GM18867 (cell line): ENCODE results near the gene ZCCHC7.
"Not testable (repeated sequence)": the region's sequence is repeated elsewhere in the genome, so short reads cannot be mapped to it uniquely, and the experiment has no call there.

Experiments used
- ATAC-seq: cut with Tn5 transposase; IDR thresholded peaks from one replicate; pipeline ENCODE4 v1.9.1; 2021; ENCODE audit warnings: mild to moderate bottlenecking, moderate library complexity; ENCODE audit not compliant: unreplicated experiment

Gene ZCCHC7

DNA sequence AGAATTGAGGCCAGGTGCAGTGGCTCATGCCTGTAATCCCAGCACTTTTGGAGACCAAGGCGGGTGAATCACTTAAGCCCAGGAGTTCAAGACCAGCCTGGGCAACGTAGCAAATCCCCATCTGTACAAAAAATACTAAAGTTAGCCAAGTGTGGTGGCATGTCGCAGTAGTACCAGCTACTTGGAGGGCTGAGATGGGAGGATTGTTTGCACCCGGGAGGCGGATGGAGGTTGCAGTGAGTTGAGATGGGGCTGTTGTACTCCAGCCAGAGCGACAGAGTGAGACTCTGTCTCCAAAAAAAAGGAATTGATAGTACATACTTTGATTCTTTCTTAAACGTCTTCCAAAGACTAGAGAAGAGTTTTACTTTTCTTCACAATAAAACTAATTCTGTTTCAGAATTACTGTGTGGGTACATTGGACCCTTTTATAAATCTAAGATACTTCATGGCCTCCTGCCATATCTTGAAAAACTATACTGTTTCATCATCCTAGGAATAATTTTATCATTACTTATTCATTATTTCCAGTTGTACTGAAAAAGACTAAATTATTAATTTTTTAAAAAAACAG, 170.1 kb downstream of the ZCCHC7 start:
- no peak for ATAC-seq

- no peak for ATAC-seq
Measured at GRCh38 chr9:37290940-37291485, 170.6 kb downstream of the ZCCHC7 start.

DNA sequence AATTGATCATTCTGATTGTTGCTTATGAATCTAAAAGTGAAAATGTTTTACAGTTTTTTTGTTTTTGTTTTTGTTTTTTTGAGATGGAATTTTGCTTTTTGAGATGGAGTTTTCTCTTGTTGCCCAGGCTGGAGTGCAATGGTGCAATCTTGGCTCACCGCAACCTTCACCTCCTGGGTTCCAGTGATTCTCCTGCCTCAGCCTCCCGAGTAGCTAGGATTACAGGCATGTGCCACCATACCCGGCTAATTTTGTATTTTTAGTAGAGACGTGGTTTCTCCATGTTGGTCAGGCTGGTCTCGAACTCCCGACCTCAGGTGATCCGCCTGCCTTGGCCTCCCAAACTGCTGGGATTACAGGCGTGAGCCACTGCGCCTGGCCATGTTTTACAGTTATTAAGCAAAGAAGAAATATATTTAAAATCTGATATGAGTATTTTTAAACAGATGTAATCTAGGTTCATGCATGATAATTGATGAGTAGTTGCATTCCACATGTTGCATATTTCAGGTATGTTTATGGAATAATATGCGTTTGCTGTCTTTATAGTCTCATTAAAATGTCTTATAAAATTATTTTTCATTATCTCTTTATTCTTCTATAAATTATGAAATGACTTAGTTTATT, 171.4 kb downstream of the ZCCHC7 start:
- not testable (repeated sequence) for ATAC-seq

DNA sequence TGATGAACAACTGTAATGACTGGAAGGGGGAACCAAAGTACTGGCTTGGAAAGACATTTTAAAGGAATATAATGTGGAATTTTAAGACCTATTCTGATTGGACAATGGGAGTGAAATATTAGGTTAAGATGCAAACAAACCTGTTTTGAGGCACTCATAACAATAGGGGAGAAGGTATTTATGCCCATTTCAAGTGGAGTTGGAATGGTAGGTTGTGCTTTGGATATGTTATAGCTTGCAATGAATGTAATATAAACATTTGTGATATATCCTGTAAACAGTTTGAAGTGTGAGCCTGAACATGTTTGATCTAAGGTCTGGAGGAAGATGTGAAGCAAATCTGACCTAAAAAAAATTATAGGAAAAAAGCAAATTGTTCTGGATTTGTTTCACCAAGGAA, 172.5 kb downstream of the ZCCHC7 start:
- no peak for ATAC-seq

DNA sequence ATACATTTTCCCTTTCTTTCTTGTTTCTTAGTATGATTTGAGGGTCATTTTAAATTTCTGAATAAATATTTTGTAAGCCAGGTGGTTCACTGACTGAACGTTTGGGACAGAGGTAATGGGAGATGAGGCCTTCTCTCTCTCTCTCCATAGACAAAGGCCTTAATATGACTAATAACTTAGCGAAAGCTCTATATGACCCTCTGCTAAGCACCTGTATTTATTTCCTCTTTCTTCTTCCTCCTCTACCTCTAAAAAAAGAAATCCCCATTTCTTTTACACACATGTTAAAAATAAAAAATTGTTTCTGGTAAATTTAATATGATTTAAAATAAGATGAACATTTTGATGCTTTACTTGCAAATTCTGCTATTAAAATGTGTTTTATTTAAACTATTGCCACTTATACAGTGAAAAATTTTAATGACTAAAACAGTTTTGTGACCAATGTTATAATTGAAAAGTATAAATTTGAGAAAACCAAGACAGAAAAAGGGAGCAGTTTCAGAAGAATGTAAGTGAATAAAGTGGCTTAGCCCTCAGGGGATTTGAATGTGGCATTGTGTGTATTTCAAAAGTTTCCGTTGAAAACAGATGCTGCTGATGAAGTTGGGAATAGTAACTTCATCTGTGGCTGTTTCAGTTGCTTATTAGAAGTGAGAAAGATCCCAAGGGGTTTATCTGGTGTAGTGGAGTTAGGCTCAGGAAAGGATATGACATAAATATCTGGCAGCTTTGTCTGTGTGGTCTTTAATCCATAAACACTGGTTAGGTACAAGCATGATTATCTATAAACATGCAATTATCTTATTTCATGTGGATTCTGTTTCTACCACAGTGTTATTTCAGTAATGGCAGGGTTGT, 173.5 kb downstream of the ZCCHC7 start:
- ATAC-seq, result peak; percentile 52

- no peak for ATAC-seq
Measured at GRCh38 chr9:37295178-37295577, 174.8 kb downstream of the ZCCHC7 start.

DNA sequence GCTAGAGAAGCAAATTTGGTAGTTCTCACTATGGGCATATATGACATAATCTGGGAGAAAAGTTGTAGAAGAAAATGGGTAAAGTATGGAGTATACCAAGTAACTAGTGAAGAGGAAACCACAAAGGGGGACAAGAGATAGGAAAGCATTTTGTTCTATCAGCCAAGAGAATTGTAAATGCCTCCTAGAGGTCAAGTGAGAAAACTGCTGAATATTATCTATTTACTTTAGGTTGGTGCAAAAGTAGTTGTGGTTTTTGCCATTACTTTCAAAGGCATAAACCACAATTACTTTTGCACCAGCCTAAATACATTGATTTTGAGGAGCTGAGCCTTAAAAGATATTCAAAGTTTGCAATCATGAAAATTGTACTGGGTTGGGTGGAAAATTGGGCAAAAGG, 175.4 kb downstream of the ZCCHC7 start:
- ATAC-seq, result no peak

- no peak for ATAC-seq
Measured at GRCh38 chr9:37297592-37297991, 177.2 kb downstream of the ZCCHC7 start.

DNA sequence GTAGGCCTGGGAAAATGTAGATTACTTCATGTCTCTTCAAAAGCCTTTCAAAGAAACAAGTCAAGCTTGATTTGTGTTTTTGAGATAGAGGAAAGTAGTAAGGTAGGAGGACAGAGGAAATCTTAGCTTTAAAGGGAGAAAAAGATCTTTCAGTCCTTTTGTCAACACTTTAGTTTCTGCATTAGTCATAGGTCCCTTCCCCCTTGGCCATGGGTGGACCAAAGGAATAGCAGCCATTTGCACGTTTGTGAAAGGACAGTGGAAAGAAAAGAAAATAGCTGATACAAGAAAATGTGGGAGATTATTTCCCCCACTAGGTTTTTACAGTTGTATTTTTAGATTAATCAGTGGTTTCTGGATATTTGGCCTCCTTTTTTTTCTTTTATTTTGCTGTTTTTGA, 180.2 kb downstream of the ZCCHC7 start:
- ATAC-seq, result no peak

DNA sequence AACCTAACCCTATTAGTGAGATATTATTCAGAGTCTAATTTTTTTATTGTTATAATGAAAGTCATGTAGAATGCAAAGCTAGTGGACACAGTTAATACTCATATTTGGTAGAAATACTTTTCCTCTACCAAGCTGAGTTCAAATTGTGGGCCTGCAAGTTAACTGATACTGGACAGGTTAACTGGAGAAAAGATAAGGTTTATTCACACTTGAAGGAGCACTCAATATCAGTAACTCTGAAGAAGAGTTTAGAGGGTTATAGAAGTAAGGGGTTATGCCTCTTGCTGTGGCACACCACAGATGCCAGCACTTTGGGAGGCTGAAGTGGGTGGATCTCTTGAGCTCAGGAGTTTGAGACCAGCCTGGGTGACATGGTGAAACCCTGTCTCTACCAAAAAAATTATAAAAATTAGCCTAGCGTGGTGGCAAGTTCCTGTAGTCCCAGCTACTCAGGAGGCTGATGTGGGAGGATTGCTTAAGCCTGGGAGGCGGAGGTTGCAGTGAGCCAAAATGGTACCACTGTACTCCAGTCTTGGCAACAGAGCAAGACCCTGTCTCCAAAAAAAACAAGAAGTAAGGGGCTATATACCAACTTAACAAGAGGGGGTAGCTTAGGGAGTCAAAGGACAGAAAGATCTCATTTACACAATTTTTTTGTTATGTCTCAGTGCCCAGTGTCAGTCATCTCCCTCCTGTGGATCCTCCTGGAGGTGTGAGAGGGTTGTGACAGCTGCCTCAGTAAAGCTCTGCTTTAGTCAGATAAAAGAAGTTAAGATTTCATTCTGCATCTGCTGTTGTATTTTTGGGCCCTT, 180.9 kb downstream of the ZCCHC7 start:
- no peak for ATAC-seq

DNA sequence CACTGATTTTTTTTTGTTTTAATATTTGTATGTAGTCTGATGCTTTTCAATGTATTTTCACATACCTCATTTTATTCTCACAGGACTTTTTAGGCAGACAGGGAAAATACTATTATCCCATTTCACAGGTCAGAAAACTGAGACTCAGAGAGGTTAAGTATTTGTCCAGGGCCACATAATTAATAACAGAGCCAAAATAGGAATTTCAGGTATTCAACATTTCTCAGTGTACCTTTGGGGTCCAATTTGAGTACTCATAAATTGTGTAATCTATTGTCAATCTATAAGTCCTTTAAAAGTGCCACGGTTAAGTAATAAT, 181.4 kb downstream of the ZCCHC7 start:
- no peak for ATAC-seq

DNA sequence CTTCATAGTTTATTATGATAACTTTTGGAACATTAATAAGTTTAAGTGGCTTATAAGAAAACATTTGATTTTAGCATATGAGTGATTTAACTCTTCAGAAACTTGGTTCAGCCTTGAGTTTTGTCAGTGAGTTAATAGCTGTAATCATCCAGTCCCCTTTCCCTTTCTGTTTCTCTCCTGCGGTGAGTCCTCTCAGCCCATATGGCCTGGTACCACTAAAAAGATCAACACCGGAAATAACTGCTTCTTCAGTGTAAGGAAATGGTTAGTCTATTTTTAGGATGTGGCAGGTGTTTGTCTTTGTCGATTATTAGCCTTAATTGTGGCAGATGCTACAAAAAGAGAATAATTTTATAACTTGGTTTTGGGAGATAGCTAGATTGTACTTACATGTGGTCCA, 181.9 kb downstream of the ZCCHC7 start:
- ATAC-seq, result peak; percentile 72

DNA sequence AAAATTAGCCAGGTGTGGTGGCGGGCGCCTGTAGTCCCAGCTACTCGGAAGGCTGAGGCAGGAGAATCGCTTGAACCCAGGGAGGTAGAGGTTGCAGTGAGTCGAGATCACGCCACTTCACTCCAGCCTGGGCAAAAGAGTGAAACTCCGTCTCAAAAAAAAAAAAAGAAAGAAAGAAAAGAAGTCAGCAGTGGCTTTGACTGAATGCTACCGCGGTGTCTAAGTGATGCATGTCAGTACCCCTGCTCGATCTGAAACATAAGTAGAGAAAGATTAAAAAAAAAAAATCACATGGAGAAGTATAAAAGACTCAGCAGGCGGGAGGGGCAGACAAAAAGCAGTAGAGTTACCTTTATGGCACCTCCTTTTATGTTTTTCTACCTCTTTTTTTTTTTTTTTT, 182.9 kb downstream of the ZCCHC7 start:
- ATAC-seq, result not testable (repeated sequence)

GRCh38 chr9:37309136-37309535, 188.8 kb downstream of the ZCCHC7 start:
- no peak for ATAC-seq

DNA sequence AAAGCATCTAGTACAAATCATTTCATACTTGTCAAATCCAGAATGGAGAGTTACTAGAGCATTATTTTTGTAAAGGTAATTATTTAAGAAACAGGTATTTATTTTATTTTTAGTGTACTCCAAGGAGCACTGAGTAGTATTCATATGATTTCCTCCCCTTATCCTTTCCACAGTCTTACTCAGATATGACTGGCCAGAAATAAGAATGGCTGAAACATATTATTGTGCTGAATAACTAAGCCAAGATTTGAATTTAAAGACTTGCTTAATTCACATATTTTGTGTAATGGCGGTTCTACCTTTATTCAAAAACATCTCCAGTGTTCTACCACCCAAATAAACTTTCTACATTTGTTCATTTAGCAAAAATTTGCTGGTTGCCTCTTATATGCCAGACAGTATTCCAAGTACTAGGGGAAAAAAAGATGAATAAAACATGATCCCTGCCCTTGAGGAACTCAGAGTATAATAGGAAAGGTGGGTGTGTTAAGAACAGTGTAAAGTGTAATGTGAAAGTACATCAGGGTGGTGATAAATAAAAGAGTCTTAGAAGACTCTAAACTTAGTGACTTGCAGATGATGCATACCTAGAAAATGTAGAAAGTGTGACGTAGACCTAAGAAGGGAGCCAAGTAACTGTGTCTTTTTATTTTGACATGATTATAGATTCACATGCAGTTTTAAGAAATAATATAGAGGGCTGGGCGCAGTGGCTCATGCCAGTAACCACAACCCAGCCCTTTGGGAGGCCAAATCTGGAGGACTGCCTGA, 191.7 kb downstream of the ZCCHC7 start:
- ATAC-seq, result no peak

DNA sequence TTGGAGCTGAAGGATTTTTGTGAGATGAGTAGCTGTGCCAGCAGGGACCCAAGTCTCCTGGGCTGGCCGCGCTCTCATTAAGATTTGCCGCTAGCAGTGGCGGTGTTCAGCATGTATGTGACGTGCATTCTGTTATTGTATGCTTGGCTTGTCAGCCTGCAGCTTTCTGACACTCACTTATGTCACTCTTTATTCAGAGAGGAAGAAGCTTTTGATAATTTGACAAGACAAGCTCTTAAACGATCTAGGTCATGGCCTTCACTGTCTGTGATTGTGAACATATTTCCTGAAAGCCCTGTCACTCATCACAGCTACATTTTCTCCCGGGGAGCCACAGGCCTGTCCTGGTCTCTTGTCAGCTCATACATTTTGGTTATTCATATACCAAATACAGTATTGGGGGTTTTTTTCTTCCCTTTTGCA, 203.9 kb downstream of the ZCCHC7 start:
- peak; percentile 68 for ATAC-seq

DNA sequence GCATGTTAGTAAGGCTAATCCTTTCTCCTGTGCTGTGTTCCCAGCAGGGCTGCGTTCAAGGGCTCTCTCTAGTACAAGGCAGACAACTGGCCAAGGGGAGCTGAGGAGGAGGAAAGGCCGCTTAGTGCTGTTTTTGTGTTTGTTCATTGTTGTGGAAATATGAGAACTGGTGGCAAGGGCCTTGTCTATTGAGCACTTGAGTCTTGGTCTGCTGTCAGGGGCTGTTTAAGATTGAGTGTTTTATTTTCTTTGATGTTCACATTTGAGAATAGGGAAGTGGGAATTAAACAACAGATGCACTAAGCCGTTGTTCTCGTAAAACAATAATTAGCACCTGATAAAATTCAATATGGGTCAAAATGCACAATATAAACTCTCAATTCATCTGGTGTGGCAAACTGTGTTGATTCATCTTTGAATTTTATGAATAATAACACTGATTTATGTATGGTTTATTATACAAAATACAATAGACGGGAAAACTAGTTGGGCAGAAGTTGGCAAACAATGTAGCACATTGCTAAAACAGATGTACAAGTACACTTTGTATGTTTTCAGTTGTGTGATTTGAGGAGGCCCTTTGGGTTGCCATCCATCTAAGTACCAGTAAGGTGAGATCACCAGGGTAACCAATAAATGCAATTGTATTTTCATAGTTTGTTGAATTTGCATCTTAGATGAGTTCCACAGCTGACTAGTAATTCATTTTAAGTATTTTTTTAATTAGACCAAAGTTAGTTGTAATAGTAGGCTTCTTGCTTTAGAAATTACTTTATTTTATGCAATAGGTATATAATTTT, 204.5 kb downstream of the ZCCHC7 start:
- ATAC-seq, result peak; percentile 34

- ATAC-seq, result no peak
Measured at GRCh38 chr9:37325778-37326177, 205.4 kb downstream of the ZCCHC7 start.

GRCh38 chr9:37327553-37327952, 207.2 kb downstream of the ZCCHC7 start:
- no peak for ATAC-seq
